ENCODE measurements around the gene SEMA5B.
A peak's percentile ranks its signal among the peaks of the same experiment; 100 is the strongest.

SEMA5B gene

DNA sequence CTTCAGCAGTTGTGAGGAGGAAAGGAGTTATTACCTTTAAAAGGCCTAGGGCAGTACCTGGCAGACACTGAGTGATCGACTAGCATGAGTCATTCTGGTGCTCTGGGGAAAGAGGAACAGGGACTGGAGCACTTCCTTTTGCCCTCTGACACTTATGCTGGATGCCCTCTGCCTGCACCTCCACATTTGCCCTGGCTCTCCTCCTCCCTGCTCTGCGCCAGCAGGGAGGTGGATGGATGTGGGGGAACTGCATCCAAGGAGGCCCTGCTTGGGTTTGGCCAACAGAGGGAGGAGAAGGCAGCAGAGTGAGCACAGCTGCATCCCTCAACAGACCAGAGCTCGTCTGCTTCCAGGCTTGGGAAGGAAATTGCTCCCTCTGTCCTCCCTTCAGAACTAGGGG is 75.0 kb downstream of the SEMA5B start:
- peak; percentile 95 for TF ChIP-seq SPI1 (IDR thresholded peaks at IDR 0.05; ENCODE audit: borderline replicate concordance, low read depth)
- TF ChIP-seq GABPA (IDR thresholded peaks at IDR 0.05; ENCODE audit: low read depth), result no peak
- TF ChIP-seq, protein P1, sequence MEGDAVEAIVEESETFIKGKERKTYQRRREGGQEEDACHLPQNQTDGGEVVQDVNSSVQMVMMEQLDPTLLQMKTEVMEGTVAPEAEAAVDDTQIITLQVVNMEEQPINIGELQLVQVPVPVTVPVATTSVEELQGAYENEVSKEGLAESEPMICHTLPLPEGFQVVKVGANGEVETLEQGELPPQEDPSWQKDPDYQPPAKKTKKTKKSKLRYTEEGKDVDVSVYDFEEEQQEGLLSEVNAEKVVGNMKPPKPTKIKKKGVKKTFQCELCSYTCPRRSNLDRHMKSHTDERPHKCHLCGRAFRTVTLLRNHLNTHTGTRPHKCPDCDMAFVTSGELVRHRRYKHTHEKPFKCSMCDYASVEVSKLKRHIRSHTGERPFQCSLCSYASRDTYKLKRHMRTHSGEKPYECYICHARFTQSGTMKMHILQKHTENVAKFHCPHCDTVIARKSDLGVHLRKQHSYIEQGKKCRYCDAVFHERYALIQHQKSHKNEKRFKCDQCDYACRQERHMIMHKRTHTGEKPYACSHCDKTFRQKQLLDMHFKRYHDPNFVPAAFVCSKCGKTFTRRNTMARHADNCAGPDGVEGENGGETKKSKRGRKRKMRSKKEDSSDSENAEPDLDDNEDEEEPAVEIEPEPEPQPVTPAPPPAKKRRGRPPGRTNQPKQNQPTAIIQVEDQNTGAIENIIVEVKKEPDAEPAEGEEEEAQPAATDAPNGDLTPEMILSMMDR (IDR thresholded peaks at IDR 0.05; ENCODE audit: insufficient read depth, low read length), result no peak
- TF ChIP-seq POLR2AphosphoS5 (IDR thresholded peaks at IDR 0.05; ENCODE audit: low read depth), result no peak
- TF ChIP-seq, protein P2, sequence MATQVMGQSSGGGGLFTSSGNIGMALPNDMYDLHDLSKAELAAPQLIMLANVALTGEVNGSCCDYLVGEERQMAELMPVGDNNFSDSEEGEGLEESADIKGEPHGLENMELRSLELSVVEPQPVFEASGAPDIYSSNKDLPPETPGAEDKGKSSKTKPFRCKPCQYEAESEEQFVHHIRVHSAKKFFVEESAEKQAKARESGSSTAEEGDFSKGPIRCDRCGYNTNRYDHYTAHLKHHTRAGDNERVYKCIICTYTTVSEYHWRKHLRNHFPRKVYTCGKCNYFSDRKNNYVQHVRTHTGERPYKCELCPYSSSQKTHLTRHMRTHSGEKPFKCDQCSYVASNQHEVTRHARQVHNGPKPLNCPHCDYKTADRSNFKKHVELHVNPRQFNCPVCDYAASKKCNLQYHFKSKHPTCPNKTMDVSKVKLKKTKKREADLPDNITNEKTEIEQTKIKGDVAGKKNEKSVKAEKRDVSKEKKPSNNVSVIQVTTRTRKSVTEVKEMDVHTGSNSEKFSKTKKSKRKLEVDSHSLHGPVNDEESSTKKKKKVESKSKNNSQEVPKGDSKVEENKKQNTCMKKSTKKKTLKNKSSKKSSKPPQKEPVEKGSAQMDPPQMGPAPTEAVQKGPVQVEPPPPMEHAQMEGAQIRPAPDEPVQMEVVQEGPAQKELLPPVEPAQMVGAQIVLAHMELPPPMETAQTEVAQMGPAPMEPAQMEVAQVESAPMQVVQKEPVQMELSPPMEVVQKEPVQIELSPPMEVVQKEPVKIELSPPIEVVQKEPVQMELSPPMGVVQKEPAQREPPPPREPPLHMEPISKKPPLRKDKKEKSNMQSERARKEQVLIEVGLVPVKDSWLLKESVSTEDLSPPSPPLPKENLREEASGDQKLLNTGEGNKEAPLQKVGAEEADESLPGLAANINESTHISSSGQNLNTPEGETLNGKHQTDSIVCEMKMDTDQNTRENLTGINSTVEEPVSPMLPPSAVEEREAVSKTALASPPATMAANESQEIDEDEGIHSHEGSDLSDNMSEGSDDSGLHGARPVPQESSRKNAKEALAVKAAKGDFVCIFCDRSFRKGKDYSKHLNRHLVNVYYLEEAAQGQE (IDR thresholded peaks at IDR 0.05; ENCODE audit: insufficient replicate concordance, low read depth), result no peak
- peak; percentile 69 for DNase-seq (ENCODE audit: low read depth in 1 of 2, low spot score in 1 of 2)
- H3K27ac ChIP-seq (replicated peaks), result no peak overlapping the region; the same call in 1 of the 2 replicates
- H3K4me3 ChIP-seq (replicated peaks; ENCODE audit: insufficient read depth, low read length), result no peak overlapping the region
- no peaks in the 10 kb centered on the region for H3K27me3 ChIP-seq (ENCODE audit: insufficient read depth, poor library complexity, severe bottlenecking)

DNA sequence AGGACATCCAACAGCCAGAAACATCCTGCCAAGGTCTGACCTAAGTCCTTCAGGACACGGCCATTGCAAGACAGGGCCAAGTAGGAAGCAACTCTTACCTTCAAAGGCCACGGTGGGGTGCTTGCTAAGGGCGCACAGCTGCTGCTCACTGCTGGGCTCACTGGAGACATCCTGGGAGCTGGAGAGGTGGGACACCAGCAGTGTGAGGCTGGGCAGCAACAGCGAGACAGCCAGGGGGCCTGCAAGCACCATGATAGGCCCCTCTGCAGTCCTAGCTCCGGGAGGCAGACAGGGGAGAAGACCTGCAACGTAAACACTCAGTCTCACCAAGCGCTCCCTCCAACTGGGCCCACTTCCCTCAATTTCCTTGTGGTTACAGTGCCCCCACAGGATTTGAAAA is 79.2 kb downstream of the SEMA5B start:
- DNase-seq (ENCODE audit: low read depth in 1 of 2, low spot score in 1 of 2), result no peak
- TF ChIP-seq, protein P1 (IDR thresholded peaks at IDR 0.05; ENCODE audit: insufficient read depth, low read length), result no peak
- TF ChIP-seq SPI1 (IDR thresholded peaks at IDR 0.05; ENCODE audit: borderline replicate concordance, low read depth), result no peak
- TF ChIP-seq POLR2AphosphoS5 (IDR thresholded peaks at IDR 0.05; ENCODE audit: low read depth), result no peak
- TF ChIP-seq, protein P2 (IDR thresholded peaks at IDR 0.05; ENCODE audit: insufficient replicate concordance, low read depth), result no peak
- TF ChIP-seq GABPA (IDR thresholded peaks at IDR 0.05; ENCODE audit: low read depth), result no peak
- Histone ChIP-seq H3K27ac (replicated peaks) (no peak overlapping the region), H3K4me3 (replicated peaks; ENCODE audit: insufficient read depth, low read length) (no peak overlapping the region), H3K27me3 (ENCODE audit: insufficient read depth, poor library complexity, severe bottlenecking) (no peaks in the 10 kb centered on the region)

DNA sequence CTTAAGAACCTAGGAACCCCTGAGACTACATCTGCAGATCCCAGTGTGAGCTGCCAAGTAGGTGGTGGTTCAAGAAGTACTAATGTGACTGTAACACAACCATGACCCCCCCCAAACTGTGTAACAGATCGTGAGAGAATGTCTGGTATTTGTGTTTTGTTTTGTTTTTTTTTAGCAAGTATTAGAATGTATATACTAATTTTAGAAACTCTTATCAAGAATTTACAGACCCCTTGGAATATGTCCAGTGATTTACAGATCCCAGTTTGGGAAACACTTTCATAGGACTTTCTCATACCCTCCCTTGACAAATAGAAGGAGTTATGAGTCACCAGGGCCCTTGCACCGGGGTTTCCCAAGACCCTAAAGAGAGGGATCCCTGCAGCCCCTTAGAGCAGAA is 79.8 kb downstream of the SEMA5B start:
- Histone ChIP-seq H3K27me3 (ENCODE audit: insufficient read depth, poor library complexity, severe bottlenecking) (no peaks in the 10 kb centered on the region), H3K27ac (replicated peaks) (no peak overlapping the region), H3K4me3 (replicated peaks; ENCODE audit: insufficient read depth, low read length) (no peak overlapping the region)
- TF ChIP-seq SPI1 (IDR thresholded peaks at IDR 0.05; ENCODE audit: borderline replicate concordance, low read depth), result no peak
- TF ChIP-seq POLR2AphosphoS5 (IDR thresholded peaks at IDR 0.05; ENCODE audit: low read depth), result no peak
- no peak for DNase-seq (ENCODE audit: low read depth in 1 of 2, low spot score in 1 of 2)

DNA sequence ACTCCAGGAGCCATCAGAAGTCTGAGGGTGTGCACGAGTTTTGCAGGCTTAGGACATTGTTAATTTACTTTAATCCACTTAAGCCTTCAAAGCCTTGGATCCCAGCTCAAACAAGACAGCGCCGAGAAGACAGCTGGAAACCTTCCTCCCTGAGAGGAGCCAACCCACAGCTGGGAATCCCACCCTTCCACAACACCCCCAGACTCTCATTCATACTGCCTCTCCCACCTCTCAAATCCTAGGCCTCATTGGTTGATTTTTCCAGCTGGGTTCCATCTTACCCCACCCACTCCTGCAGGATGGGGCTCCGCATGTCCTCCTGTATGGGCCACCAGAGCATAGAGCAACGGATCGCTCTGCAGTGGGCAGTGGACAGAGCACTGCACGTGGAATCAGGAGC is 80.4 kb downstream of the SEMA5B start:
- H3K27me3 ChIP-seq (ENCODE audit: insufficient read depth, poor library complexity, severe bottlenecking), result no peaks in the 10 kb centered on the region
- no peak overlapping the region for H3K27ac ChIP-seq (replicated peaks)
- TF ChIP-seq SPI1 (IDR thresholded peaks at IDR 0.05; ENCODE audit: borderline replicate concordance, low read depth) (no peak), POLR2AphosphoS5 (IDR thresholded peaks at IDR 0.05; ENCODE audit: low read depth) (no peak), GABPA (IDR thresholded peaks at IDR 0.05; ENCODE audit: low read depth) (no peak)
- TF ChIP-seq, protein P1 (IDR thresholded peaks at IDR 0.05; ENCODE audit: insufficient read depth, low read length), result no peak
- TF ChIP-seq, protein P2 (IDR thresholded peaks at IDR 0.05; ENCODE audit: insufficient replicate concordance, low read depth), result no peak

More for the DNA sequence above, 80.4 kb downstream of the SEMA5B start:
- no peak overlapping the region for H3K4me3 ChIP-seq (replicated peaks; ENCODE audit: insufficient read depth, low read length)
- DNase-seq (ENCODE audit: low read depth in 1 of 2, low spot score in 1 of 2), result no peak

All from HL-60 (cell line).